Neural cell (in vitro differentiated cells): ENCODE results near the gene ZNF391. TPM values are rescaled to one million over a fixed set of nuclear protein-coding genes. Genes with fewer than 3 reads are reported as not detected.

Experiments used
- H2AFZ ChIP-seq: fragments of 200-600, 300-800 bp; sonication (generic), shearing (Covaris generic); 2 replicates; pipeline ENCODE4 v1.6.0; 2014; ENCODE audit warnings: low read depth, mild to moderate bottlenecking, antibody characterized with exemption, low read length, moderate library complexity
- H3F3A ChIP-seq: fragments of 200-600 bp; shearing (Covaris generic); 2 replicates; pipeline ENCODE4 v1.6.1; 2016; ENCODE audit warnings: mild to moderate bottlenecking, moderate library complexity, mixed read lengths, antibody characterized with exemption, low read length; ENCODE audit not compliant: insufficient read depth, poor library complexity, severe bottlenecking
- H3K27ac ChIP-seq: fragments of 200-600, 300-800 bp; sonication (generic), shearing (Covaris generic); 2 replicates; pipeline ENCODE4 v1.5.1; 2014; ENCODE audit warnings: mild to moderate bottlenecking, low read length, moderate library complexity
- H3K27me3 ChIP-seq: fragments of 300-800, 200-600 bp; sonication (generic), shearing (Covaris generic); 2 replicates; pipeline ENCODE4 v1.6.0; 2014; ENCODE audit warnings: mild to moderate bottlenecking, low read depth, low read length, moderate library complexity; ENCODE audit not compliant: insufficient read depth
- H3K36me3 ChIP-seq: fragments of 300-800, 200-600 bp; sonication (generic), shearing (Covaris generic); 2 replicates; pipeline ENCODE4 v1.5.1; 2014; ENCODE audit warnings: mild to moderate bottlenecking, antibody characterized with exemption, low read length, moderate library complexity; ENCODE audit not compliant: insufficient read depth
- H3K4me2 ChIP-seq: fragments of 300-800, 200-600 bp; sonication (generic), shearing (Covaris generic); 2 replicates; pipeline ENCODE4 v1.6.0; 2014; ENCODE audit warnings: mild to moderate bottlenecking, low read length
- H3K4me3 ChIP-seq: fragments of 300-800, 200-600 bp; sonication (generic), shearing (Covaris generic); 2 replicates; pipeline ENCODE4 v1.5.1; 2014; ENCODE audit warnings: mild to moderate bottlenecking, low read length, moderate library complexity
- H3K79me2 ChIP-seq: fragments of 200-600 bp; shearing (Covaris generic); replicated peaks from 2 replicates; pipeline ENCODE4 v1.6.0; 2014; ENCODE audit warnings: mild to moderate bottlenecking, low read length, moderate library complexity; ENCODE audit not compliant: insufficient read depth
- H3K9ac ChIP-seq: fragments of 300-800, 200-600 bp; sonication (generic), shearing (Covaris generic); 2 replicates; pipeline ENCODE4 v1.6.1; 2016; ENCODE audit warnings: mild to moderate bottlenecking, low read length, mixed read lengths
- H3K9me2 ChIP-seq: fragments of 200-600 bp; shearing (Covaris generic); 2 replicates; pipeline ENCODE4 v1.6.1; 2016; ENCODE audit warnings: mild to moderate bottlenecking, low read length, mixed read lengths; ENCODE audit not compliant: insufficient read depth
- H3K9me3 ChIP-seq: fragments of 200-600, 300-800 bp; sonication (generic), shearing (Covaris generic); 2 replicates; pipeline ENCODE4 v1.6.1; 2016; ENCODE audit warnings: mild to moderate bottlenecking, mixed run types, low read length, moderate library complexity, mixed read lengths
- H4K20me1 ChIP-seq: fragments of 200-600 bp; shearing (Covaris generic); 2 replicates; pipeline ENCODE4 v1.6.1; 2016; ENCODE audit warnings: mild to moderate bottlenecking, mixed run types; ENCODE audit not compliant: insufficient read depth
- EP300 ChIP-seq: fragments of 450-650 bp; conservative IDR thresholded peaks from 2 replicates; pipeline ENCODE4 v1.6.1; 2014; ENCODE audit warnings: antibody characterized with exemption, mild to moderate bottlenecking, moderate library complexity; ENCODE audit not compliant: poor library complexity, severe bottlenecking
- EZH2 ChIP-seq: fragments of 200-600, 300-800 bp; shearing (Covaris generic), sonication (generic); IDR thresholded peaks from 2 replicates; pipeline ENCODE4 v1.6.1; 2014; ENCODE audit warnings: antibody characterized with exemption, low read length, borderline replicate concordance, mild to moderate bottlenecking; ENCODE audit not compliant: insufficient read depth, poor library complexity, severe bottlenecking
- MXI1 ChIP-seq: fragments of 450-650 bp; conservative IDR thresholded peaks from 2 replicates; pipeline ENCODE4 v1.6.1; 2014; ENCODE audit warnings: antibody characterized with exemption, mild to moderate bottlenecking; ENCODE audit not compliant: poor library complexity, severe bottlenecking
- POLR2AphosphoS5 ChIP-seq: IDR thresholded peaks from 2 replicates; pipeline ENCODE4 v1.6.1; 2012
- RAD21 ChIP-seq: fragments of 450-650 bp; conservative IDR thresholded peaks from 2 replicates; pipeline ENCODE4 v1.6.1; 2014; ENCODE audit warnings: antibody characterized with exemption, mild to moderate bottlenecking, moderate library complexity
- SMC3 ChIP-seq: fragments of 450-650 bp; conservative IDR thresholded peaks from 2 replicates; pipeline ENCODE4 v1.6.1; 2014; ENCODE audit warnings: antibody characterized with exemption, mild to moderate bottlenecking, moderate library complexity; ENCODE audit not compliant: poor library complexity
- TAF1 ChIP-seq: IDR thresholded peaks from 2 replicates; pipeline ENCODE4 v1.6.1; 2012; ENCODE audit warnings: low read depth
- polyA minus RNA-seq: library from RNA; depleted of rRNA, polyadenylated mRNA; stranded (reverse); fragments of >200 nt; gene quantifications from 2 replicates; pipeline ENCODE4 v1.2.3, GENCODE V29; 2014
- polyA plus RNA-seq: library from polyadenylated mRNA; depleted of rRNA; stranded (reverse); fragments of >200 nt; gene quantifications from 2 replicates; pipeline ENCODE4 v1.2.3, GENCODE V29; 2014
- TF ChIP-seq, protein P1 (sequence below): fragments of 450-650 bp; IDR thresholded peaks from 2 replicates; pipeline ENCODE4 v1.5.1; 2014; ENCODE audit warnings: antibody characterized with exemption, mild to moderate bottlenecking, moderate library complexity; ENCODE audit not compliant: poor library complexity, severe bottlenecking
- TF ChIP-seq, protein P2 (sequence below): IDR thresholded peaks from 2 replicates; pipeline ENCODE4 v1.6.1; 2012; ENCODE audit warnings: borderline replicate concordance

Gene ZNF391
- 2.5 and 2.9 TPM in 2 replicates for polyA plus RNA-seq
- polyA minus RNA-seq, result 4.6 and 5.3 TPM in 2 replicates

DNA sequence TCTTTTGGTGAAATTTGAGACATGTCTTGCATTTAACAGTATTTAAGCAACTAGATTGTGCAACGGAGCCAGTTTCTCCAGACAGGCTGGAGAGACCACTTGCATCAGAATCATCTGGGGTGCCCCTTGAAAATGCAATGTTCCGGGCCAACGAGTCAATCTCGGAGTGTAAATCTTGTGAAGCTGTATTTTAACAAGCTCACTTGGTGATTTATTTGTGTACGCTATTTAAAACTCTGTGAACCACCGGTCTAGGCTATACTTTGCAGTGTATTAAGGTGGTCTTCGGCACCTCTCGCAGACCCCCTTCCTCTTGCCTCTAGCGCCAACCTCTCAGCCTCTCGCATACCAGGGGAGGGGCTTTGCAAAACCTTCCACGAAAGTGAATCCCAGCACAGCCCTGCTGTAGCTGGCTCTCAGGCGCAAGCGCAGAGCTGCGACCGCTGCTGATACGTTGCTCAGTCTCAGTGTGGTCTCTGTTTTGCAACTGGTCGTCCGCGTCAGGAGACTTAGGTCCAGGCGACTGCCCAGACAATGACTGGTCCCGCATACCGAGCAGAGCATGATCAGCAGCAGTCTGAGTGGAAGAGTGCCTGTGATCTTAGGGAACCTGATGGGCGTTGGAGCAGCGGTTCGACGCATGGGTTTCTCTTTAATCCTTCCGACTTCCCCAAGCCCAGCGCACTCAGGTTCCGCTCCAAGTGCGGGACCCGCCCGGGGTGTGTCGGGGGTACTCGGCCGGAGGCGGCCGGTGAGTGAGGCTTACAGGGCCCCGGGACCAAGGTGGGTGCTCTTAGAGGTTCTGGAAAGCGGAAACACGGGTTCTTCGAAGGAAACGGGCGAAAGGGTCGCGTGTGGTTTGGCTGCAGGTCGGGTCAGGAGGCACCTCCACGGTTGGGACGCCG is at the start of gene ZNF391:
TSS of gene ZNF391 (plus strand) at position 467 of the 905 bp plus-strand sequence. CDS start 11,612 bp downstream, outside the sequence.
- H3K79me2 ChIP-seq, result no peaks in the 10 kb centered on the region
- no peaks in the 10 kb centered on the region for H3K36me3 ChIP-seq
- peak within 1 kb of the TSS; percentile 86 for H3K4me2 ChIP-seq
- no peaks in the 10 kb centered on the region for H3K27me3 ChIP-seq
- no peaks in the 10 kb centered on the region for H3K9me3 ChIP-seq
- peak within 1 kb of the TSS; percentile 86 for H3K4me3 ChIP-seq
- no peaks in the 10 kb centered on the region for H3K9me2 ChIP-seq
- no peaks in the 10 kb centered on the region for H4K20me1 ChIP-seq
- peak within 1 kb of the TSS; percentile 82 for H3K27ac ChIP-seq
- TF ChIP-seq SMC3 (peak; percentile 50), TAF1 (peak; percentile 43), RAD21 (peak; percentile 26), EZH2 (no peak), POLR2AphosphoS5 (peak; percentile 52), MXI1 (peak; percentile 62), EP300 (no peak)
- TF ChIP-seq, protein P1, sequence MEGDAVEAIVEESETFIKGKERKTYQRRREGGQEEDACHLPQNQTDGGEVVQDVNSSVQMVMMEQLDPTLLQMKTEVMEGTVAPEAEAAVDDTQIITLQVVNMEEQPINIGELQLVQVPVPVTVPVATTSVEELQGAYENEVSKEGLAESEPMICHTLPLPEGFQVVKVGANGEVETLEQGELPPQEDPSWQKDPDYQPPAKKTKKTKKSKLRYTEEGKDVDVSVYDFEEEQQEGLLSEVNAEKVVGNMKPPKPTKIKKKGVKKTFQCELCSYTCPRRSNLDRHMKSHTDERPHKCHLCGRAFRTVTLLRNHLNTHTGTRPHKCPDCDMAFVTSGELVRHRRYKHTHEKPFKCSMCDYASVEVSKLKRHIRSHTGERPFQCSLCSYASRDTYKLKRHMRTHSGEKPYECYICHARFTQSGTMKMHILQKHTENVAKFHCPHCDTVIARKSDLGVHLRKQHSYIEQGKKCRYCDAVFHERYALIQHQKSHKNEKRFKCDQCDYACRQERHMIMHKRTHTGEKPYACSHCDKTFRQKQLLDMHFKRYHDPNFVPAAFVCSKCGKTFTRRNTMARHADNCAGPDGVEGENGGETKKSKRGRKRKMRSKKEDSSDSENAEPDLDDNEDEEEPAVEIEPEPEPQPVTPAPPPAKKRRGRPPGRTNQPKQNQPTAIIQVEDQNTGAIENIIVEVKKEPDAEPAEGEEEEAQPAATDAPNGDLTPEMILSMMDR, result no peak
- TF ChIP-seq, protein P2, sequence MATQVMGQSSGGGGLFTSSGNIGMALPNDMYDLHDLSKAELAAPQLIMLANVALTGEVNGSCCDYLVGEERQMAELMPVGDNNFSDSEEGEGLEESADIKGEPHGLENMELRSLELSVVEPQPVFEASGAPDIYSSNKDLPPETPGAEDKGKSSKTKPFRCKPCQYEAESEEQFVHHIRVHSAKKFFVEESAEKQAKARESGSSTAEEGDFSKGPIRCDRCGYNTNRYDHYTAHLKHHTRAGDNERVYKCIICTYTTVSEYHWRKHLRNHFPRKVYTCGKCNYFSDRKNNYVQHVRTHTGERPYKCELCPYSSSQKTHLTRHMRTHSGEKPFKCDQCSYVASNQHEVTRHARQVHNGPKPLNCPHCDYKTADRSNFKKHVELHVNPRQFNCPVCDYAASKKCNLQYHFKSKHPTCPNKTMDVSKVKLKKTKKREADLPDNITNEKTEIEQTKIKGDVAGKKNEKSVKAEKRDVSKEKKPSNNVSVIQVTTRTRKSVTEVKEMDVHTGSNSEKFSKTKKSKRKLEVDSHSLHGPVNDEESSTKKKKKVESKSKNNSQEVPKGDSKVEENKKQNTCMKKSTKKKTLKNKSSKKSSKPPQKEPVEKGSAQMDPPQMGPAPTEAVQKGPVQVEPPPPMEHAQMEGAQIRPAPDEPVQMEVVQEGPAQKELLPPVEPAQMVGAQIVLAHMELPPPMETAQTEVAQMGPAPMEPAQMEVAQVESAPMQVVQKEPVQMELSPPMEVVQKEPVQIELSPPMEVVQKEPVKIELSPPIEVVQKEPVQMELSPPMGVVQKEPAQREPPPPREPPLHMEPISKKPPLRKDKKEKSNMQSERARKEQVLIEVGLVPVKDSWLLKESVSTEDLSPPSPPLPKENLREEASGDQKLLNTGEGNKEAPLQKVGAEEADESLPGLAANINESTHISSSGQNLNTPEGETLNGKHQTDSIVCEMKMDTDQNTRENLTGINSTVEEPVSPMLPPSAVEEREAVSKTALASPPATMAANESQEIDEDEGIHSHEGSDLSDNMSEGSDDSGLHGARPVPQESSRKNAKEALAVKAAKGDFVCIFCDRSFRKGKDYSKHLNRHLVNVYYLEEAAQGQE, result peak; percentile 56
- H2AFZ ChIP-seq, result peak within 1 kb of the TSS; percentile 96
- no peaks in the 10 kb centered on the region for H3F3A ChIP-seq
- H3K9ac ChIP-seq, result peak within 1 kb of the TSS; percentile 78

DNA sequence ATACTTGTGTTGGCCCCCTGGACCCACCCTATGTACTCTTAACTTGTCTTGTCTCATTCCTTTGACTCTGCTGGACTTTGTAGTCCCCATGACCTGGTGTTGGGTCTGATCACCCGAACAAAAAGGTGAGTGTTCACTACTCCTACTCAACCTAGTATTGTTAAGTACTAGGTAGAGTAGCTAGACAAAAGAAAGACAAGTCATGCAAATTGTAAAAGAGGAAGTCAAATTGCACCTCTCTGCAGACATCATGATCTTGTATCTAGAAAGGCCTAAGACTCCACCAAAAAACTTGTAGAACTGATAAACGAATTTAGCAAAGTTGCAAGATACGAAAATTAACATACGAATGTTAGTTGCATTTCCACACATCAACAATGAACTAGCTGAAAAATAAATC is 35.7 kb upstream of the ZNF391 start:
- H3K36me3 ChIP-seq, result no peaks in the 10 kb centered on the region

More for the DNA sequence above, 35.7 kb upstream of the ZNF391 start:
- H3K27ac ChIP-seq, result no peak overlapping the region
- no peaks in the 10 kb centered on the region for H3F3A ChIP-seq
- H3K79me2 ChIP-seq, result no peaks in the 10 kb centered on the region
- H4K20me1 ChIP-seq, result no peaks in the 10 kb centered on the region
- H3K4me3 ChIP-seq, result no peak overlapping the region
- H3K4me2 ChIP-seq, result no peak overlapping the region
- no peaks in the 10 kb centered on the region for H3K9me3 ChIP-seq
- H3K9ac ChIP-seq, result no peak overlapping the region
- no peak for TF ChIP-seq SMC3
- TF ChIP-seq RAD21, result no peak
- TF ChIP-seq EZH2, result no peak
- TF ChIP-seq, protein P1, result no peak
- TF ChIP-seq EP300, result no peak
- TF ChIP-seq POLR2AphosphoS5, result no peak
- no peak for TF ChIP-seq MXI1
- TF ChIP-seq, protein P2, result no peak
- no peak for TF ChIP-seq TAF1
- H2AFZ ChIP-seq, result no peak overlapping the region
- no peaks in the 10 kb centered on the region for H3K27me3 ChIP-seq
- H3K9me2 ChIP-seq, result no peaks in the 10 kb centered on the region
